HG03175 (cell line): Measurements from ENCODE around the gene MAMLD1.

ENCODE experiments used
- ATAC-seq: cut with Tn5 transposase; IDR thresholded peaks from one replicate; pipeline ENCODE4 v1.9.1; 2021; ENCODE audit warnings: mild to moderate bottlenecking, moderate library complexity; ENCODE audit not compliant: unreplicated experiment

MAMLD1 gene

GRCh38 chrX:150355913-150356312, 7.2 kb upstream of the MAMLD1 start:
- ATAC-seq, result no peak

DNA sequence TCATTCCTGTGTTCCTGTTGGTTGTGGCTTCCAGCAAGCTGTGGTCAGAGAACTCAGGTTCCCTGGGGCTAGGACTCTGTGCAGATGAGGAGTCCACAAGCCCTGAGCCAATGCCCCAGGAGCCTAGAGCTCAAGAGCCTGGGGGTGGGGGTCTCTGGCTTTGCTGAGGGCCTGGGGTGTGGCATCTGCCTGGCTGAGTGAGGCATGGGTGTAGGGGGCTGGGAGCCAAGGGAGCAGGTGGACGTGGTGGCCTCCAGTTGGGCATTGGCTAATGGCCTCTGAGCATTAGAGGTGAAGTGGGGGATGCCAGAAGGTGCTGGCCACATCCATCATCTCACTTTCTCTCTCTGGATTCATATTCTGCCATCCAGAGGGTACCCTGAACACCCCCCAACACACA, 5.3 kb upstream of the MAMLD1 start:
- ATAC-seq, result no peak

- ATAC-seq, result no peak
Observed at GRCh38 chrX:150358651-150359050, 4.5 kb upstream of the MAMLD1 start.

- no peak for ATAC-seq
Observed at GRCh38 chrX:150360331-150360730, 2.8 kb upstream of the MAMLD1 start.

- ATAC-seq, result no peak
Observed at GRCh38 chrX:150361070-150361776, 1.9 kb upstream of the MAMLD1 start.

GRCh38 chrX:150361777-150362351, 1.3 kb upstream of the MAMLD1 start:
- ATAC-seq, result no peak

GRCh38 chrX:150363561-150364346, 637 bp downstream of the MAMLD1 start:
- ATAC-seq, result no peak

GRCh38 chrX:150364347-150365050, 1.4 kb downstream of the MAMLD1 start:
- no peak for ATAC-seq

DNA sequence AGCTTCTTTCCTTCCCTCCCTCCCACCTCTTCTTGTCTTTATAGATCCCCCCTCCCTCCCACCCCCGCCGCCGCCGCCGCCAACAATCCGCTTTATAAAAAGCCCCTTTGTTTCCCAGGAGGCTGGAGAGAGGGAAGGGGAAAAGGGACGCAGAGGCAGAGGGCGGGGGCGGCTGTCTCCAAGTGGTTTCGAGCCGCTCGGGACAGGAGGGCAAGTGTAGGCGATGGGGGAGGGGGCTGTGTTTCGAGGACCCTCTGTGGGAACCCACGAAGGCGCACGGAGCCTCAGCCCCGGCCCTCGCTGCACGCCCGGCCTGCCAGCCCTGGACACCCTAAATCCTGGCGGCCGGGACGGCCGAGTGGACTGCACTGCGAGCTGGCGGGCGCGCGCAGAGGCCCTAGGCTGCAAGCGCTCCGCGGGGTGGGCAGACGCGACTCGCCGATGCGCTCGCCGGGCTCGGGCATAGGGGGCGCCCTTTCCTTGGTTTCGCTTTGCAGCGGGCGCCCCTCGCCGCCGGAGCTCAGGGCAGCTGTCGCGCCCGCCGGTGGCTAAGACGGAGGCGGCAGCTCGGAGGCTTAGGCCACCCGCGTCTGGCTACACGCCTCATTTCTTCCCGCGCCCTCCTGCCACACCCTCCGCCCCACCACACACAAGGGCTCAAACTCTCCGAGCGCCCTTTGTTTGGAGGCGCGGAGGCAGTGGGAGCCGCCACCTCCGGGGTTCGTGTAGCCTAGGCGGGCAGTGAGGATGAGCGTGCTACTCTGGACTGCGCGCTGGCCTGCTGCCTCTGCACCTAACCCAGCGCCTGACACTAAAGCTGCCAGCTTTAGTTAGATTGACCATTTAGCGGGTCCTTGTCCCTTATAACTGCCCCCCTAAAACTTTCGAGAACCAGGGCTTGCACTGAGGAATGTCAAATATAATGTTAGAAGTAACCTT, 2.2 kb downstream of the MAMLD1 start:
- ATAC-seq, result no peak

DNA sequence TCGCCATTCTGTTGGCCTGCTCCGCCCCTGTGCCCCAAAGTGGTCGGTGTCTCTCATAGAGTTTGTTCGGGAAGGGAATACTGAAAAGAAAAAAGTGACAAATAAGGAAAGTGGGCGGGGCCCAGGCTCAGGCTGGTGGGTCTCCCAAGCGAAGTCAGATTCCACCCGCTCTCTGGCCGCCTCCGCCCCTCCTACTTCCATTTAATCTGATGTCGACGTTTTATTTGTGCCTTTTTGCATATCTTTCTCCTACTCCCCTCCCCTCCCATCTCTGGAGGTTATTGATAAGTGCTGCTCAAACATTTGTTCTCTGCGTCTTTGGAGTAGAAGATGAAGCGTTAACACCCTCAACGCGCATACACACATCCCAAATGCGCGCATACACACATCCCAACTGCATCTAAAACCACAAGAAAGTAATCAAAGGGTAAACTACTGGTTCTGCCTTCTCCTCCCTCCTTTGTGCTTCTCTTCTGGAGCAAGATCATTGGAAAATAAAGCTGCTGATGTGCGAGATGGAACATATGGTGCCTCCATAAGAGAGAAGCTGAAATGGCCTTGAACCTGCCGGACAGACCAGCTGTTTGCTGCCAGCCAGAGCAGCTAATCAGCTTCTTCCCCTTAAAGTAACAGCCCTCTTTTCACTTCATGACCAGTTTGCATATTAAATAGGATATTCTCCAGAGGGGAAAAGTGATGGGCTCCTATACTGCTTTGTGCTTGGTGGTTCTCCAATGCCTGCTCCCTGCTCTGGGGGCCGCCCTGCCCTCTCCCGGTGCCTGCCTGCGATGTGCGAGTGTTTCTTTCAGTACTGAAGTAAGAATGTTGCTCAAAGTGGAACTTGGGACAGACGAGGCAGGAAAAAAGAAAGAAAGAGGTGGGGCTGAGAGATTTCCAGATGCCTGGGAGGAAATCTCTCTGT, 3.1 kb downstream of the MAMLD1 start:
- no peak for ATAC-seq

DNA sequence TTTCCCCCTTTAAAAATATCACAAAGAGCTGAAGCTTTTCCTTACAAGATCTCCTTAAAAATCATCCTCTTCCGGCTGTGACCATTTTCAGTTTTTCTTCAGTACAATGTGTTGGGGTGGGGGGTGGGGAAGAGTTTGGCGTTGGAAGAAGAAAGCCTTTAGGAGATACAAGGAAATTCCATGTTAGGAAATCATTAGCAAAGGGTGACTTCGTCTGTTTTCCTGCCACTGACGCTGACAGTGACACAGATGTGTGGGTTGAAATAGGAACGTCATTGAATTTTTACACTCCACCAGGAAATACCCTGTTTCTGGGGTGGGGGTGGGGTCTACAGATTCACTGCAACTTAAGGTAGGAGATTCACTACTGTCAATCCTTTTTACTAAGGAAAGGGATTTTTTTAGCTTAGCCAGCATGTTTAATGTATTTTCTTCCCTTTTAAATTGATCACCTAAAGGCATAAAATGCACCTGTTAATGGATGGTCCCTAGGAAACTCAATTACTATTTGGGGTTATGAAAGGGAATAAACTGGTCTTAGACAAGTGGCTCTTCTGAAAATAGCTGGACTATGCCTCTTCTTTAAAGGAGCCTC, 3.9 kb downstream of the MAMLD1 start:
- ATAC-seq, result no peak

DNA sequence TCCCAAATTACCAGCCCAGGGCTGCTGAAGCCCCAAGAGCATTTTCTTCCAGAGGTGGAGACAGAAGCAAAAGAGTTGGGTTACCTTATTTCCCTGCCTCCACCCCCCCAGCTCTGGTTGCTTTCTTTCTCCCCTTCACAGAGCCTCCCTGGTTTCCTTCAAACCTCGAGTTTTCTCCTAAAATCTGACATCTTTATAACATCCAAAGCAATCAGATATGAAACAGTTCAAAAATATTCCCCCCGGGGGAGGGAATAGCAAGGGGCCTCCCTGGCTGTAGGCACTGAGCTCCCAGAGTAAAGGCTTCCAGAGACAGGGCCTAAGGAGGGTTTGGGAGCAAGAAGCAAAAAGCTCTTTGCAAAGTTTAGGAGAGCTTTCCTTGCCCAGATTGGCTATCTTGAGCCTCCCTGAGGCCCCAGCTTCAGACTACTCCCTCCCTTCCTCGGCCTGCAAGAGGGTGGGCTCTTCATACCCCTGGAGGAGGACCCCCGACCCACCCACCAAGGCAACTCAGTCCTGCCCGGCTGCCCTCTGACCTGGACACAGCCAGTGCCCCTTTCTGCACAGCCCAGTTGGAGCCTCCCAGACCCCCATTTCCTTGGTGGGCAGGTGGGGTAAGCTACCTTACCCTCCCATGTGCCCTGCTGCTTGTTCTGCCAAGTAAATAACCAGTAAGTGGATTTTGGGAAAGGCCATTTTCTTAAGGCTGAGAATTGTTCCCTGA, 7.6 kb downstream of the MAMLD1 start:
- no peak for ATAC-seq

DNA sequence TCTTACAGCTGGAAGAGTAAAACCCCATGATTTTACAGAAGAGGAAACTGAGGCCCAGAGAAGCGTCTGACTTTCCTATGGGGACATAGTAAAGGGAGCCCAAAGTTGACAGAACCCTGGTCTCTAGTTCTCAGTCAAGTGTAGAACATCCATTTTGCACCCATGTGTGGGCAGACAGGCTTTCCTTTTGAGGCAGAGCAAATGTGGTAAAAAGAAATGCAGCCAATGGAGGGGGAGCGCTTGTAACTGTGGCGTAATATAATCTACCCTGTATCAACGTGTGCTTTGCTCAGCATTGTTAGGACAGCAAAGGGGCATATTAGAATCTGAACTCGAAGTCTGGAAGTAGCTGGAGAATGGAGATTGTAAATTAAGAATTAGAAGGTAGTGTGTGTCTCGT, 8.8 kb downstream of the MAMLD1 start:
- no peak for ATAC-seq

DNA sequence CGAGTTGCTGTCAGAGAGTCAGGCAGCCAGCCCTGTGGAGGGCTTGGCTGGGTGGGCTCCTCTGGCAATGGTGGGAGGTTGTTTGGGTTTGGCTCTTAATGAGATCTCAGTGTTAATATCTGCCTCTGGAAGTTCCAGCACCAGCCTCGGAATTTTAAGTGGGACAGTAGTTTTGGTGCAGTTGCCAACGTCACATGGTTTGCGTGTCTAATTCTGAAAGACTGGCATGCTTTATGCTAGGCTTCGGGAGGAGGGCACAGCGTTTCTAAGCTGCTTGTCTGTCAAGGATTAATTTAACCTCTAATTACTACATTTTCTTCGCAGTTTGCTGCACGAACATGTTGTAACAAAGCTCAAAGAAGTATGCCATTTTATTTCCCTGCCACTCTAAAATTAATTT, 9.2 kb downstream of the MAMLD1 start:
- ATAC-seq, result no peak

- ATAC-seq, result no peak
Observed at GRCh38 chrX:150372756-150373155, 9.6 kb downstream of the MAMLD1 start.

DNA sequence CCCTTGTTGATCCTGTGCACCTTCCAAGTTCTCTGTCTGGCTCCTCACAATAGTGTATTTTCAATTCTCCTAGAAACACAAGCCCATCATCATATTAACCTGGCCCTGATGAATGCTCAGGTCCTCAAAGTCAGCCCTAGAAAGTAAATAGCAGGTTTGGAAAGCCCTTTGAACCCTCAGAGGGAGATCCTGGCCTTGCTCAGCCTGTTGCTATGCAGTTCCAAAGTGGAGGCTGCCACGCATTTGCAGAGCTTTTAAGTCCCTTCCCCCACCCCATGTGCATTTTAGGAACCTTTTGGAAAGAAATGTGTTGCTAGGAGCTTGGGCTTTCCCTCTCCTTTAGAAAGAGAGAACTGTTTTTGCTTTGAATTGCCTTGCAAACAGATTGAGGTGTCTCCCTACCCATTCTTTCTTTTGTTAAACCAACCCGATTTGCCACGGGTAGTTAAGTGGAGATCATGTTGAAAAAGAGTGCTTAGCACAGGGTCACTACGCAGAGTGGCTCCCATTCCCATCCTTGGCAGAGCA, 12.2 kb downstream of the MAMLD1 start:
- ATAC-seq, result no peak

DNA sequence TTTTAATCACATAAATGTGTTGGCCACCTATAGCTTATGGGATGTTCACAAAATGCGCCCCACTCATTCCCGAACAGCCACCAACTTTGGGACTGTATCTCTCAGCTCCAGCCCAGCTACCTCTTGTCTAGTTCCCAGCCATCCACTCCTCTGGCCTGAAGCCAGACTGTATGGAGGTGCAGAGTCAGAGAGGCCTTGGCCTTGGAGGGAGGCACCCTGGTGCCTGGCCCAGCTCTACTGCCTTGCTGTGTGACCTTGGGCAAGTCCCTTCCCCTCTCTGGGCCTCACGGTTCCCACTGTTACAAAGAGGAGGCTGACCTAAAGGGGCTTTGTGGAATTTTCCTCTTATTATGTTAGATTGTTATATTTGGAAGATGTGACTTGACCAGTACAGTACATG, 13.9 kb downstream of the MAMLD1 start:
- ATAC-seq, result no peak

- no peak for ATAC-seq
Observed at GRCh38 chrX:150405006-150405405, 41.9 kb downstream of the MAMLD1 start.
